GM23338 (cell line): ENCODE measurements around the gene SYT17. TPM values are rescaled to one million over a fixed set of nuclear protein-coding genes. Genes with fewer than 3 reads are reported as not detected.

Experiments used
- ATAC-seq: fragments of 200-7000 bp; cut with Tn5 transposase; 3 replicates; pipeline ENCODE4 v1.9.1; 2020
- DNase-seq: peaks from one replicate; pipeline ENCODE4 v3.0.0-alpha.2; 2015; ENCODE audit warnings: low spot score
- H2AFZ ChIP-seq: fragments of 200-600 bp; sonication (generic); 2 replicates; pipeline ENCODE4 v1.8.0; 2016; ENCODE audit warnings: antibody characterized with exemption, mild to moderate bottlenecking, moderate library complexity
- H3F3A ChIP-seq: fragments of 200-600 bp; sonication (generic); replicated peaks from 2 replicates; pipeline ENCODE4 v1.8.0; 2017; ENCODE audit warnings: antibody characterized with exemption, mixed run types, low read depth
- H3K27ac ChIP-seq: fragments of 200-600 bp; sonication (generic); 2 replicates; pipeline ENCODE4 v1.6.1; 2016; ENCODE audit warnings: low read depth
- H3K27me3 ChIP-seq: fragments of 200-600 bp; sonication (generic); 2 replicates; pipeline ENCODE4 v1.8.0; 2016; ENCODE audit warnings: mild to moderate bottlenecking, mixed run types, moderate library complexity; ENCODE audit not compliant: insufficient read depth
- H3K36me3 ChIP-seq: fragments of 200-600 bp; sonication (generic); 2 replicates; pipeline ENCODE4 v1.8.0; 2016; ENCODE audit warnings: mild to moderate bottlenecking; ENCODE audit not compliant: insufficient read depth
- H3K4me1 ChIP-seq: fragments of 200-600 bp; sonication (generic); 2 replicates; pipeline ENCODE4 v1.8.0; 2016; ENCODE audit warnings: mild to moderate bottlenecking, moderate library complexity; ENCODE audit not compliant: insufficient read depth
- H3K4me2 ChIP-seq: fragments of 200-600 bp; sonication (generic); 2 replicates; pipeline ENCODE4 v1.7.1; 2017; ENCODE audit warnings: mixed run types
- H3K4me3 ChIP-seq: fragments of 200-600 bp; sonication (generic); 2 replicates; pipeline ENCODE4 v1.6.1; 2016; ENCODE audit warnings: mixed run types
- H3K79me2 ChIP-seq: fragments of 200-600 bp; sonication (generic); replicated peaks from 2 replicates; pipeline ENCODE4 v1.8.0; 2017; ENCODE audit warnings: mild to moderate bottlenecking; ENCODE audit not compliant: insufficient read depth
- H3K9me2 ChIP-seq: fragments of 200-600 bp; sonication (generic); 2 replicates; pipeline ENCODE4 v1.8.0; 2017; ENCODE audit not compliant: insufficient read depth
- H4K20me1 ChIP-seq: fragments of 200-600 bp; sonication (generic); replicated peaks from 2 replicates; pipeline ENCODE4 v1.8.0; 2017; ENCODE audit warnings: mild to moderate bottlenecking; ENCODE audit not compliant: insufficient read depth
- H3K27ac Mint-ChIP-seq: 2 replicates; pipeline ENCODE4 v1.8.0; 2020; ENCODE audit warnings: inconsistent platforms, mild to moderate bottlenecking, moderate library complexity, mixed read lengths
- H3K27me3 Mint-ChIP-seq: 3 replicates; pipeline ENCODE4 v1.8.0; 2022; ENCODE audit warnings: low read depth, mild to moderate bottlenecking, moderate library complexity, mixed read lengths, inconsistent platforms; ENCODE audit not compliant: insufficient read depth, poor library complexity
- H3K36me3 Mint-ChIP-seq: 3 replicates; pipeline ENCODE4 v1.8.0; 2021; ENCODE audit warnings: low read depth, mild to moderate bottlenecking, inconsistent platforms, moderate library complexity, mixed read lengths
- H3K4me1 Mint-ChIP-seq: 3 replicates; pipeline ENCODE4 v1.8.0; 2020; ENCODE audit warnings: mild to moderate bottlenecking, inconsistent platforms, mixed read lengths
- H3K4me3 Mint-ChIP-seq: 3 replicates; pipeline ENCODE4 v1.8.0; 2021; ENCODE audit warnings: moderate library complexity, mild to moderate bottlenecking, inconsistent platforms, mixed read lengths
- H3K9me3 Mint-ChIP-seq: 3 replicates; pipeline ENCODE4 v1.8.0; 2020; ENCODE audit warnings: moderate library complexity, mild to moderate bottlenecking, inconsistent platforms, mixed read lengths
- CTCF ChIP-seq, 2 experiments: fragments of 200-600 bp in 1 of 2; sonication (generic) in 1 of 2; conservative IDR thresholded peaks; 2 replicates each; pipeline versions ENCODE4 v1.5.1 to v1.6.1; 2016 to 2017; ENCODE audit warnings: antibody characterized with exemption in 2 of 2, low read depth in 2 of 2, mild to moderate bottlenecking in 2 of 2, moderate library complexity in 1 of 2
- EZH2 ChIP-seq: fragments of 200-600 bp; sonication (generic); IDR thresholded peaks from one replicate; pipeline ENCODE4 v1.8.0; 2017; ENCODE audit warnings: antibody characterized with exemption, mild to moderate bottlenecking, low read depth; ENCODE audit not compliant: unreplicated experiment
- JUNB ChIP-seq: IDR thresholded peaks from one replicate; pipeline ENCODE4 v1.6.1; 2016; ENCODE audit warnings: antibody characterized with exemption; ENCODE audit not compliant: unreplicated experiment
- POLR2AphosphoS5 ChIP-seq: IDR thresholded peaks from 2 replicates; pipeline ENCODE4 v1.6.1; 2016; ENCODE audit warnings: antibody characterized with exemption, low read depth
- STAT1 ChIP-seq: IDR thresholded peaks from one replicate; pipeline ENCODE4 v1.6.1; 2016; ENCODE audit warnings: antibody characterized with exemption; ENCODE audit not compliant: unreplicated experiment
- ZNF114 ChIP-seq: fragments of 250-450 bp; sonication (Bioruptor Pico); IDR thresholded peaks from 2 replicates; pipeline ENCODE4 v1.5.0; 2020; ENCODE audit warnings: mild to moderate bottlenecking, moderate library complexity
- ZNF331 ChIP-seq: fragments of 250-450 bp; sonication (Bioruptor Pico); IDR thresholded peaks from 2 replicates; pipeline ENCODE4 v1.5.0; 2020; ENCODE audit warnings: low read depth, mild to moderate bottlenecking, moderate library complexity
- polyA plus RNA-seq: library from polyadenylated mRNA; unstranded; fragments of >200 nt; fragmentation: Nextera tagmentation; extraction: Ambion mirVana; gene quantifications from 2 replicates; pipeline ENCODE4 v1.2.1, GENCODE V29; 2016
- total RNA-seq: library from RNA; depleted of rRNA; stranded (reverse); fragments of >200 nt; shearing (Covaris generic); gene quantifications from 2 replicates; pipeline ENCODE4 v1.2.3, GENCODE V29; 2014
- TF ChIP-seq, protein P1 (sequence below): fragments of 250-450 bp; sonication (Bioruptor Pico); IDR thresholded peaks from 2 replicates; pipeline ENCODE4 v1.5.0; 2020; ENCODE audit warnings: mild to moderate bottlenecking, moderate library complexity
- TF ChIP-seq, protein P2 (sequence below): IDR thresholded peaks from 2 replicates; pipeline ENCODE4 v1.6.1; 2016; ENCODE audit warnings: antibody characterized with exemption

The SYT17 gene
- total and polyA plus RNA-seq, 2 experiments from 2014 or later = 5.3 to 9.5 TPM

GRCh38 chr16:19289811-19290485, 121.9 kb downstream of the SYT17 start:
- no peaks in the 10 kb centered on the region for H3K79me2 ChIP-seq
- H3K4me2 ChIP-seq = peak overlapping the region; percentile 68; the same call in 1 of the 2 replicates
- Mint-ChIP-seq H3K9me3 (peaks cover 11% of the 10 kb centered on the region), H3K4me3 (no peak overlapping the region; the same call in 2 of the 3 replicates), H3K27me3 (peaks cover 4% of the 10 kb centered on the region), H3K36me3 (0 out of 3 replicates have a peak, but pooled peaks cover 2% of the 10 kb centered on the region), H3K27ac (peak overlapping the region; percentile 89), H3K4me1 (peaks cover 50% of the 10 kb centered on the region)
- no peaks in the 10 kb centered on the region for H3K36me3 ChIP-seq
- peak; percentile 61 for ATAC-seq
- H3K4me3 ChIP-seq = no peak overlapping the region
- TF ChIP-seq STAT1 (no peak), JUNB (no peak), EZH2 (no peak), CTCF (conservative IDR thresholded peaks at IDR 0.05; ENCODE audit: low read depth in 2 of 2) (no peak), ZNF331 (CRISPR knock-in tag) (no peak)
- H3K9me2 ChIP-seq = 0 out of 2 replicates have a peak, but pooled peaks cover 4% of the 10 kb centered on the region
- H3F3A ChIP-seq = no peaks in the 10 kb centered on the region
- no peak overlapping the region for H3K27ac ChIP-seq
- no peaks in the 10 kb centered on the region for H3K27me3 ChIP-seq
- H3K4me1 ChIP-seq = peaks cover 53% of the 10 kb centered on the region
- H4K20me1 ChIP-seq = no peaks in the 10 kb centered on the region
- DNase-seq = peak; percentile 72
- peak overlapping the region; percentile 97 for H2AFZ ChIP-seq

DNA sequence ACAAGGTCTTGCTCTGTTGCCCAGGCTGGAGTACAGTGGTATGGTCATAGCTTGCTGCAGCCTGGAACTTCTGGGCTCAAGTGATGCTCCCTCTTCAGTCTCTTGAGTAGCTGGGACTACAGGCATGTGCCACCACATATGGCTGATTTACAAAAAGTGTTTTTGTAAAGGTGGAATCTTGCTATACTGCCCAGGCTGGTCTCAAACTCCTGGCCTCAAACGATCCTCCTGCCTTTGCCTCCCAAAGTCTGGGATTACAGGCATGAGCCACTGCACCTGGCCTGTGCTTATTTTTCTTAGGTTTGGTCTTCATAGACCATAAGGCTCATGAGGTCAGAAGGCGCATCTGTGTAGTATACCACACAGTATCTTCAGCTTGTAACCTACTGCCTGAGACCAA, 122.8 kb downstream of the SYT17 start:
- no peaks in the 10 kb centered on the region for H4K20me1 ChIP-seq
- Mint-ChIP-seq H3K4me1 (peaks cover 50% of the 10 kb centered on the region), H3K4me3 (no peak overlapping the region; the same call in 2 of the 3 replicates), H3K9me3 (peaks cover 11% of the 10 kb centered on the region), H3K36me3 (0 out of 3 replicates have a peak, but pooled peaks cover 2% of the 10 kb centered on the region), H3K27me3 (peaks cover 4% of the 10 kb centered on the region), H3K27ac (peak overlapping the region; percentile 76; the same call in 1 of the 2 replicates)
- ATAC-seq = no peak
- H3K27me3 ChIP-seq = no peaks in the 10 kb centered on the region
- H3K27ac ChIP-seq = no peak overlapping the region
- no peaks in the 10 kb centered on the region for H3K36me3 ChIP-seq
- peaks cover 53% of the 10 kb centered on the region for H3K4me1 ChIP-seq
- H3K4me2 ChIP-seq = no peak overlapping the region; the same call in 1 of the 2 replicates
- H3K79me2 ChIP-seq = no peaks in the 10 kb centered on the region
- no peaks in the 10 kb centered on the region for H3F3A ChIP-seq
- H2AFZ ChIP-seq = no peak overlapping the region
- 0 out of 2 replicates have a peak, but pooled peaks cover 4% of the 10 kb centered on the region for H3K9me2 ChIP-seq
- no peak overlapping the region for H3K4me3 ChIP-seq
- DNase-seq = no peak
- TF ChIP-seq ZNF114 (CRISPR knock-in tag) (no peak), POLR2AphosphoS5 (no peak), CTCF (conservative IDR thresholded peaks at IDR 0.05; ENCODE audit: low read depth in 2 of 2) (no peak), EZH2 (no peak)
- TF ChIP-seq, protein P1, sequence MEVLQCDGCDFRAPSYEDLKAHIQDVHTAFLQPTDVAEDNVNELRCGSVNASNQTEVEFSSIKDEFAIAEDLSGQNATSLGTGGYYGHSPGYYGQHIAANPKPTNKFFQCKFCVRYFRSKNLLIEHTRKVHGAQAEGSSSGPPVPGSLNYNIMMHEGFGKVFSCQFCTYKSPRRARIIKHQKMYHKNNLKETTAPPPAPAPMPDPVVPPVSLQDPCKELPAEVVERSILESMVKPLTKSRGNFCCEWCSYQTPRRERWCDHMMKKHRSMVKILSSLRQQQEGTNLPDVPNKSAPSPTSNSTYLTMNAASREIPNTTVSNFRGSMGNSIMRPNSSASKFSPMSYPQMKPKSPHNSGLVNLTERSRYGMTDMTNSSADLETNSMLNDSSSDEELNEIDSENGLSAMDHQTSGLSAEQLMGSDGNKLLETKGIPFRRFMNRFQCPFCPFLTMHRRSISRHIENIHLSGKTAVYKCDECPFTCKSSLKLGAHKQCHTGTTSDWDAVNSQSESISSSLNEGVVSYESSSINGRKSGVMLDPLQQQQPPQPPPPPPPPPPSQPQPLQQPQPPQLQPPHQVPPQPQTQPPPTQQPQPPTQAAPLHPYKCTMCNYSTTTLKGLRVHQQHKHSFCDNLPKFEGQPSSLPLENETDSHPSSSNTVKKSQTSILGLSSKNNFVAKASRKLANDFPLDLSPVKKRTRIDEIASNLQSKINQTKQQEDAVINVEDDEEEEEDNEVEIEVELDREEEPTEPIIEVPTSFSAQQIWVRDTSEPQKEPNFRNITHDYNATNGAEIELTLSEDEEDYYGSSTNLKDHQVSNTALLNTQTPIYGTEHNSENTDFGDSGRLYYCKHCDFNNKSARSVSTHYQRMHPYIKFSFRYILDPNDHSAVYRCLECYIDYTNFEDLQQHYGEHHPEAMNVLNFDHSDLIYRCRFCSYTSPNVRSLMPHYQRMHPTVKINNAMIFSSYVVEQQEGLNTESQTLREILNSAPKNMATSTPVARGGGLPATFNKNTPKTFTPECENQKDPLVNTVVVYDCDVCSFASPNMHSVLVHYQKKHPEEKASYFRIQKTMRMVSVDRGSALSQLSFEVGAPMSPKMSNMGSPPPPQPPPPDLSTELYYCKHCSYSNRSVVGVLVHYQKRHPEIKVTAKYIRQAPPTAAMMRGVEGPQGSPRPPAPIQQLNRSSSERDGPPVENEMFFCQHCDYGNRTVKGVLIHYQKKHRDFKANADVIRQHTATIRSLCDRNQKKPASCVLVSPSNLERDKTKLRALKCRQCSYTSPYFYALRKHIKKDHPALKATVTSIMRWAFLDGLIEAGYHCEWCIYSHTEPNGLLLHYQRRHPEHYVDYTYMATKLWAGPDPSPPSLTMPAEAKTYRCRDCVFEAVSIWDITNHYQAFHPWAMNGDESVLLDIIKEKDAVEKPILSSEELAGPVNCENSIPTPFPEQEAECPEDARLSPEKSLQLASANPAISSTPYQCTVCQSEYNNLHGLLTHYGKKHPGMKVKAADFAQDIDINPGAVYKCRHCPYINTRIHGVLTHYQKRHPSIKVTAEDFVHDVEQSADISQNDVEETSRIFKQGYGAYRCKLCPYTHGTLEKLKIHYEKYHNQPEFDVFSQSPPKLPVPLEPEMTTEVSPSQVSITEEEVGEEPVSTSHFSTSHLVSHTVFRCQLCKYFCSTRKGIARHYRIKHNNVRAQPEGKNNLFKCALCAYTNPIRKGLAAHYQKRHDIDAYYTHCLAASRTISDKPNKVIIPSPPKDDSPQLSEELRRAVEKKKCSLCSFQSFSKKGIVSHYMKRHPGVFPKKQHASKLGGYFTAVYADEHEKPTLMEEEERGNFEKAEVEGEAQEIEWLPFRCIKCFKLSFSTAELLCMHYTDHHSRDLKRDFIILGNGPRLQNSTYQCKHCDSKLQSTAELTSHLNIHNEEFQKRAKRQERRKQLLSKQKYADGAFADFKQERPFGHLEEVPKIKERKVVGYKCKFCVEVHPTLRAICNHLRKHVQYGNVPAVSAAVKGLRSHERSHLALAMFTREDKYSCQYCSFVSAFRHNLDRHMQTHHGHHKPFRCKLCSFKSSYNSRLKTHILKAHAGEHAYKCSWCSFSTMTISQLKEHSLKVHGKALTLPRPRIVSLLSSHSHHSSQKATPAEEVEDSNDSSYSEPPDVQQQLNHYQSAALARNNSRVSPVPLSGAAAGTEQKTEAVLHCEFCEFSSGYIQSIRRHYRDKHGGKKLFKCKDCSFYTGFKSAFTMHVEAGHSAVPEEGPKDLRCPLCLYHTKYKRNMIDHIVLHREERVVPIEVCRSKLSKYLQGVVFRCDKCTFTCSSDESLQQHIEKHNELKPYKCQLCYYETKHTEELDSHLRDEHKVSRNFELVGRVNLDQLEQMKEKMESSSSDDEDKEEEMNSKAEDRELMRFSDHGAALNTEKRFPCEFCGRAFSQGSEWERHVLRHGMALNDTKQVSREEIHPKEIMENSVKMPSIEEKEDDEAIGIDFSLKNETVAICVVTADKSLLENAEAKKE (CRISPR knock-in tag) = no peak
- TF ChIP-seq, protein P2, sequence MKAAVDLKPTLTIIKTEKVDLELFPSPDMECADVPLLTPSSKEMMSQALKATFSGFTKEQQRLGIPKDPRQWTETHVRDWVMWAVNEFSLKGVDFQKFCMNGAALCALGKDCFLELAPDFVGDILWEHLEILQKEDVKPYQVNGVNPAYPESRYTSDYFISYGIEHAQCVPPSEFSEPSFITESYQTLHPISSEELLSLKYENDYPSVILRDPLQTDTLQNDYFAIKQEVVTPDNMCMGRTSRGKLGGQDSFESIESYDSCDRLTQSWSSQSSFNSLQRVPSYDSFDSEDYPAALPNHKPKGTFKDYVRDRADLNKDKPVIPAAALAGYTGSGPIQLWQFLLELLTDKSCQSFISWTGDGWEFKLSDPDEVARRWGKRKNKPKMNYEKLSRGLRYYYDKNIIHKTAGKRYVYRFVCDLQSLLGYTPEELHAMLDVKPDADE = no peak
